Ishikawa (cell line): ENCODE results near the gene HIGD1A.

Experiments used
- CEBPB ChIP-seq: IDR thresholded peaks from 2 replicates; pipeline ENCODE4 v1.6.1; 2012
- CREB1 ChIP-seq: IDR thresholded peaks from 2 replicates; pipeline ENCODE4 v1.6.1; 2012; ENCODE audit warnings: low read depth
- EGR1 ChIP-seq: IDR thresholded peaks from 2 replicates; pipeline ENCODE4 v1.6.1; 2012
- EP300 ChIP-seq: IDR thresholded peaks from 2 replicates; pipeline ENCODE4 v1.6.1; 2012; ENCODE audit warnings: borderline replicate concordance
- FOXM1 ChIP-seq: IDR thresholded peaks from 2 replicates; pipeline ENCODE4 v1.6.1; 2012; ENCODE audit warnings: low read depth, borderline replicate concordance
- MAX ChIP-seq: IDR thresholded peaks from 2 replicates; pipeline ENCODE4 v1.6.1; 2012
- NFIC ChIP-seq: IDR thresholded peaks from 2 replicates; pipeline ENCODE4 v1.6.1; 2012
- RAD21 ChIP-seq: IDR thresholded peaks from 2 replicates; pipeline ENCODE4 v1.6.1; 2012; ENCODE audit warnings: low read depth
- REST ChIP-seq: IDR thresholded peaks from 2 replicates; pipeline ENCODE4 v1.6.1; 2012; ENCODE audit warnings: low read depth, mild to moderate bottlenecking
- TAF1 ChIP-seq: IDR thresholded peaks from 2 replicates; pipeline ENCODE4 v1.6.1; 2012; ENCODE audit warnings: low read depth, mild to moderate bottlenecking
- TCF12 ChIP-seq: IDR thresholded peaks from 2 replicates; pipeline ENCODE4 v1.6.1; 2012; ENCODE audit warnings: low read depth
- TEAD4 ChIP-seq: IDR thresholded peaks from 2 replicates; pipeline ENCODE4 v1.6.1; 2012
- USF1 ChIP-seq: IDR thresholded peaks from 2 replicates; pipeline ENCODE4 v1.6.1; 2012
- YY1 ChIP-seq: IDR thresholded peaks from 2 replicates; pipeline ENCODE4 v1.6.1; 2012; ENCODE audit warnings: low read depth
- ZBTB7A ChIP-seq: IDR thresholded peaks from 2 replicates; pipeline ENCODE4 v1.6.1; 2012; ENCODE audit warnings: low read depth

The HIGD1A gene

GRCh38 chr3:42741796-42742195 is 62.5 kb downstream of the HIGD1A start:
- TF ChIP-seq CEBPB: no peak
- no peak for TF ChIP-seq NFIC
- TF ChIP-seq MAX: no peak
- TF ChIP-seq CREB1: no peak
- TF ChIP-seq ZBTB7A: no peak
- TF ChIP-seq FOXM1: no peak
- no peak for TF ChIP-seq EP300
- TF ChIP-seq TEAD4: no peak
- no peak for TF ChIP-seq REST
- TF ChIP-seq YY1: no peak
- no peak for TF ChIP-seq RAD21
- no peak for TF ChIP-seq TCF12
- no peak for TF ChIP-seq TAF1
- no peak for TF ChIP-seq USF1
- no peak for TF ChIP-seq EGR1

GRCh38 chr3:42739401-42740158 is 64.7 kb downstream of the HIGD1A start:
- TF ChIP-seq CREB1: no peak
- TF ChIP-seq CEBPB: no peak
- TF ChIP-seq ZBTB7A: no peak
- TF ChIP-seq REST: no peak
- no peak for TF ChIP-seq RAD21
- TF ChIP-seq NFIC: no peak
- no peak for TF ChIP-seq TCF12
- TF ChIP-seq TAF1: no peak
- TF ChIP-seq EP300: no peak
- TF ChIP-seq YY1: no peak
- no peak for TF ChIP-seq MAX
- no peak for TF ChIP-seq USF1
- TF ChIP-seq EGR1: no peak

- no peak for TF ChIP-seq CEBPB
- TF ChIP-seq ZBTB7A: no peak
- TF ChIP-seq YY1: no peak
- no peak for TF ChIP-seq MAX
- TF ChIP-seq TCF12: no peak
- TF ChIP-seq NFIC: no peak
- no peak for TF ChIP-seq FOXM1
- TF ChIP-seq EGR1: no peak
- no peak for TF ChIP-seq CREB1
- TF ChIP-seq TEAD4: no peak
- no peak for TF ChIP-seq TAF1
- no peak for TF ChIP-seq REST
- no peak for TF ChIP-seq USF1
- no peak for TF ChIP-seq EP300
- no peak for TF ChIP-seq RAD21
Observed at GRCh38 chr3:42736531-42736930, 67.8 kb downstream of the HIGD1A start.
